ENCODE data around the gene NEK1.

NEK1 gene

GRCh38 chr4:169400832-169401231 is 211.6 kb downstream of the NEK1 start:
- TF ChIP-seq REST (IDR thresholded peaks at IDR 0.05; ENCODE audit: insufficient read depth in 1 of 2, low read depth in 2 of 2, low read length in 2 of 2) (no peak), FOXP2 (optimal IDR thresholded peaks at IDR 0.05; ENCODE audit: borderline replicate concordance, extremely low read depth, extremely low read length, insufficient read depth) (no peak), SIN3A (IDR thresholded peaks at IDR 0.05; ENCODE audit: borderline replicate concordance, insufficient read depth, low read length) (no peak), TAF1 (IDR thresholded peaks at IDR 0.05; ENCODE audit: borderline replicate concordance, insufficient read depth, low read length) (no peak), POLR2AphosphoS5 (IDR thresholded peaks at IDR 0.05; ENCODE audit: low read depth, low read length) (no peak)

- no peak for TF ChIP-seq FOXP2 (optimal IDR thresholded peaks at IDR 0.05; ENCODE audit: borderline replicate concordance, extremely low read depth, extremely low read length, insufficient read depth)
- TF ChIP-seq SIN3A (IDR thresholded peaks at IDR 0.05; ENCODE audit: borderline replicate concordance, insufficient read depth, low read length): no peak
- TF ChIP-seq TAF1 (IDR thresholded peaks at IDR 0.05; ENCODE audit: borderline replicate concordance, insufficient read depth, low read length): no peak
Observed at GRCh38 chr4:169399976-169400767, 212.2 kb downstream of the NEK1 start.

GRCh38 chr4:169398316-169398715 is 214.1 kb downstream of the NEK1 start:
- TF ChIP-seq FOXP2 (optimal IDR thresholded peaks at IDR 0.05; ENCODE audit: borderline replicate concordance, extremely low read depth, extremely low read length, insufficient read depth) (no peak), POLR2AphosphoS5 (IDR thresholded peaks at IDR 0.05; ENCODE audit: low read depth, low read length) (no peak), SIN3A (IDR thresholded peaks at IDR 0.05; ENCODE audit: borderline replicate concordance, insufficient read depth, low read length) (no peak), TAF1 (IDR thresholded peaks at IDR 0.05; ENCODE audit: borderline replicate concordance, insufficient read depth, low read length) (no peak), REST (IDR thresholded peaks at IDR 0.05; ENCODE audit: insufficient read depth in 1 of 2, low read depth in 2 of 2, low read length in 2 of 2) (no peak)

- no peak for TF ChIP-seq TAF1 (IDR thresholded peaks at IDR 0.05; ENCODE audit: borderline replicate concordance, insufficient read depth, low read length)
- no peak for TF ChIP-seq POLR2AphosphoS5 (IDR thresholded peaks at IDR 0.05; ENCODE audit: low read depth, low read length)
- TF ChIP-seq FOXP2 (optimal IDR thresholded peaks at IDR 0.05; ENCODE audit: borderline replicate concordance, extremely low read depth, extremely low read length, insufficient read depth): no peak
- no peak for TF ChIP-seq REST (IDR thresholded peaks at IDR 0.05; ENCODE audit: insufficient read depth in 1 of 2, low read depth in 2 of 2, low read length in 2 of 2)
- TF ChIP-seq SIN3A (IDR thresholded peaks at IDR 0.05; ENCODE audit: borderline replicate concordance, insufficient read depth, low read length): no peak
Observed at GRCh38 chr4:169397762-169398161, 214.6 kb downstream of the NEK1 start.

GRCh38 chr4:169385376-169385775 is 227.0 kb downstream of the NEK1 start:
- no peak for TF ChIP-seq REST (IDR thresholded peaks at IDR 0.05; ENCODE audit: insufficient read depth in 1 of 2, low read depth in 2 of 2, low read length in 2 of 2)
- no peak for TF ChIP-seq FOXP2 (optimal IDR thresholded peaks at IDR 0.05; ENCODE audit: borderline replicate concordance, extremely low read depth, extremely low read length, insufficient read depth)
- no peak for TF ChIP-seq TAF1 (IDR thresholded peaks at IDR 0.05; ENCODE audit: borderline replicate concordance, insufficient read depth, low read length)
- TF ChIP-seq SIN3A (IDR thresholded peaks at IDR 0.05; ENCODE audit: borderline replicate concordance, insufficient read depth, low read length): no peak
- TF ChIP-seq POLR2AphosphoS5 (IDR thresholded peaks at IDR 0.05; ENCODE audit: low read depth, low read length): no peak

Data from PFSK-1 (cell line).